ENCODE measurements around the gene PODXL2. TPM values are rescaled to one million over a fixed set of nuclear protein-coding genes. Genes with fewer than 3 reads are reported as not detected.
A peak's percentile ranks its signal among the peaks of the same experiment; 100 is the strongest.
"Not testable (repeated sequence)": the region's sequence is repeated elsewhere in the genome, so short reads cannot be mapped to it uniquely, and the experiment has no call there.

The PODXL2 gene
- total RNA-seq, 2 donors from 2014 or later: 0.43 to 1.8 TPM

DNA sequence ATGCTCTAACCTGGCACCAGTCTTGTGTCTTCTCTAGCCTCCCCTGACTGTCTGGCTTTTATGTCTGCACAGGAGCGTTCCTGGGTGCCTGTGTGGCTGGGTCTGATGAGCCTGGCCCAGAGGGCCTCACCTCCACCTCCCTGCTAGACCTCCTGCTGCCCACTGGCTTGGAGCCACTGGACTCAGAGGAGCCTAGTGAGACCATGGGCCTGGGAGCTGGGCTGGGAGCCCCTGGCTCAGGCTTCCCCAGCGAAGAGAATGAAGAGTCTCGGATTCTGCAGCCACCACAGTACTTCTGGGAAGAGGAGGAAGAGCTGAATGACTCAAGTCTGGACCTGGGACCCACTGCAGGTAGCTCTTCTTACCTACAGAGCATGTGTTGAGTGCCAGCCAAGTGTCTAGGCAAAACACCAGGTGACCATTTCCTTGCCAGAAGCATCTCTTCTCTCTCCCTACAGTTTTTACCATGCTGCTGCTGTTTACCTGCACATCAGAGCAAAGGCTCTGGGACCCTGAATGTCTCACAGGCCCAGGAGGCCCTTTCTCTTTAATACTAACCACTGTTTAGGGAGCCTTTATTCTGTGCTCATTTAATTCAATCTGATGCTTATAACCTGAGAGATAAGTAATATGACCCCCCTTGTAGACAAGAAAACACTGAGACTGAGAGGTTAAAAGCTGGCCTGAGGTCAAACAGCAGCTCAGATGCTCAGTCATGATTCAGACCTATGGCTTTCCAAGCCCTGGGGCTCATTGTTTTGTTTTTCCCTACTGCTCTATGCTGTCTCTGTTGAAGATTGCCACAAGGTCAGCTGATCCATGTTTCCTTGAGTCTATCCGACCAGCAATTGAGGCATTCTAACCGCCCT, 10.4 kb downstream of the PODXL2 start:
- Mint-ChIP-seq H3K9me3 (no peaks in the 10 kb centered on the region), H3K36me3 (no peaks in the 10 kb centered on the region), H3K27ac (peak overlapping the region in 1 of 2 donors; percentile 56)
- DNase-seq (ENCODE audit: low spot score in 2 of 2) (peak in 1 of 2 donors; percentile 44), ATAC-seq (no peak)

DNA sequence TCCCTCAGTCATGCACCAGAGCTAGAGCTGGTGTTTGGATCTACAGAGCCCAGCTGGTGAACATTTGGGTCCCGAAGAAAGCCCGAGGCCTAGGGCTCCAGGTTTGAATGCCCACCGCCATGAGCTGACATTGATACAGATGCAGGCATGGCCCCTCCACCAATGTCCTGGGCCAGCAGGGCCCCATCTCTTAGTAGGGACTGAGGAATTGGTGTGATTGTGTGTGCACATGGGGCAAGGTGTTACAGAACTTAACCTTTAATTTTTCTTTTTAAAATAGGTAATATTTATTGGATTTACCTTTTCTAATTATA, 11.0 kb downstream of the PODXL2 start:
- no peaks in the 10 kb centered on the region for H3K9me3 Mint-ChIP-seq
- H3K36me3 Mint-ChIP-seq: no peaks in the 10 kb centered on the region
- no peak for ATAC-seq
- no peak overlapping the region for H3K27ac Mint-ChIP-seq
- peak in 1 of 2 donors; percentile 7 for DNase-seq (ENCODE audit: low spot score in 2 of 2)

DNA sequence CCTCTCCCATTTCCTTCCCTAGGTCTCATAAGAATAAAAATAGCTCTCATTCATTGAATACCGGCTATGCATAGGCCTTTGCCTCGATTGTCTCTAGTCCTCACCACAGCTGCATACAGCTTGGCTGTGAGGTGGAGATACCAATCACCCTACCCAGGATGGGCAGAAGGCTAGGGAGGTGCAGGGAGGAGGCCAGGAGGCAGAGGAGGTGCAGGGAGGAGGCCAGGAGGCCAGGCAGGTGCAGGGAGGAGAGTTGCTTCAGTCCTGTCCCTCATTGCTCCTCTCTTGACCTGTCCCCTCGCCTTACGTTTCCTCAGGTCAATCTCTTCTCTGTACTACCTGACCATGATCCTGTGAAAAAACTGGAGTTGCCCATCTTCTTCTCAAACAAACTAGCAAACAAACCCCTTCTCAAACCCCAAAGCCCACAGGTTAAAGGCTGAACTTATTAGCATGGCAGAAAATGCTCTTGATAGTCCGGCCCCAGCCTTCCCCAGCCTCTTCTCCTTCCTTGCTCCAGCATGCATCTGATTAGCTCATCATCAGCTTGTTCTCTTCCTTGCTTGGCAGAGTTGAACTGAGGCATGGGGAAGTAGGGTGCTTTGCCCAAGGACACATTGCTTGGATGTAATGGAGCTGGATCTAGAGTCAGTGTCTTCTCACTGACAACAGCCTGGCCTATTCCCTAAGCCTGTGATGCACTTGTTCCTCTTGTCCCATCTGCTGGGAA, 15.8 kb downstream of the PODXL2 start:
- Mint-ChIP-seq H3K27ac (no peak overlapping the region), H3K36me3 (no peaks in the 10 kb centered on the region), H3K9me3 (no peaks in the 10 kb centered on the region)
- no peak for DNase-seq (ENCODE audit: low spot score in 2 of 2)
- ATAC-seq: no peak

DNA sequence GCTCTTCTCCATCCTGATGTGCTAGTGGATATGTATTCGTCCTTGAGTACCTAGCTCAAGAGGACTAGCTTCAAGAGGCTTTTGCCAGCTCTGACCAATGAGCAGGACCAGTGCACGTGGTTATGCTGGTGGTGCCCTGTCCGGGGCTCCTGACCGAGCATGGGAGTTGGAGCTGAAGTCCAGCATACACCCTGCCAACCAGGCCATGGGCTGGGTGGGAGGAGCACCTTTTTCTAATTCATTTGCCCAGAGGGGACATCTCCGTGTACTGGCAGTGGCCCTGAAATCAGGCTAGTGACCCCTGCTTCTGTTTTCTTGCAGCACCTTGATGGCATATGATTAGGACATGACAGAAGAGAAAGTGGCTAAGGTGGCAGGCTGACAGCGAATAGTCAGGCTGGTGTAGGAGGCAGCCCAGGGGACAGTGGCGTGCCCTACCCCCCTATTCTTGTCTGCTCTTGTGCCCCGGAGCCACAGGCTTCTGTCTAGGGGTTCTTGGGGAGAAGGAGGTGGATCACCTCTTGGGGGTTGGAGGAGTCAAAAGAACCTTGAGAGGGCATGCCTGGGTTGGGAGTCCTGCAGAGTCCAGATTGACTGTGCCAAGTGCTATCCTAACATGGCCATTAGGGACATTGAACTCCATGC, 16.5 kb downstream of the PODXL2 start:
- Mint-ChIP-seq H3K36me3 (no peaks in the 10 kb centered on the region), H3K27ac (no peak overlapping the region), H3K9me3 (no peaks in the 10 kb centered on the region)
- DNase-seq (ENCODE audit: low spot score in 2 of 2) (no peak), ATAC-seq (no peak)

DNA sequence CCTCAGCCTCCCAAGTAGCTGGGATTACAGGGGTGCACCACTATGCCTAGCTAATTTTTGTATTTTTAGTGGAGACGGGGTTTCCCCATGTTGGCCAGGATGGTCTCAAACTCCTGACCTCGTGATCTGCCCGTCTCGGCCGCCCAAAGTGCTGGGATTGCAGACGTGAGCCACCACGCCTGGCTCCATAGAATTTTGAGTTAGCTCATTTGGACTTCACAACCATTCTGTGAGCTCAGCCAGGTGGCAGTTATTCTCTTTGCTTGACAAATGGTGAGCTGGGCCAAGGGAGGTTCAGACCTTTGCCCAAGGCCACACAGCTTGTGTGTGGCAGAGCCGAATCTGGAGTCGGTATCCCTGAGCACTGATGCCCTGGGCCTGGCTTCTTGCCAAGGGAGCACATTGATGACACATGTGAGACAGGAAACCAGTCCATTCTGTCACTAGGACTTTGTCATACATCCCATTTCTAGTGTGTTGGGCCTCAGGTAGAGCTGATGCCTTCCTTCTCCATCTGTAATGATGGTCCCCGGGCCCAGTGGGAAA, 17.6 kb downstream of the PODXL2 start:
- Mint-ChIP-seq H3K27ac (no peak overlapping the region), H3K9me3 (no peaks in the 10 kb centered on the region), H3K36me3 (no peaks in the 10 kb centered on the region)
- DNase-seq (ENCODE audit: low spot score in 2 of 2): no peak
- no peak for ATAC-seq

DNA sequence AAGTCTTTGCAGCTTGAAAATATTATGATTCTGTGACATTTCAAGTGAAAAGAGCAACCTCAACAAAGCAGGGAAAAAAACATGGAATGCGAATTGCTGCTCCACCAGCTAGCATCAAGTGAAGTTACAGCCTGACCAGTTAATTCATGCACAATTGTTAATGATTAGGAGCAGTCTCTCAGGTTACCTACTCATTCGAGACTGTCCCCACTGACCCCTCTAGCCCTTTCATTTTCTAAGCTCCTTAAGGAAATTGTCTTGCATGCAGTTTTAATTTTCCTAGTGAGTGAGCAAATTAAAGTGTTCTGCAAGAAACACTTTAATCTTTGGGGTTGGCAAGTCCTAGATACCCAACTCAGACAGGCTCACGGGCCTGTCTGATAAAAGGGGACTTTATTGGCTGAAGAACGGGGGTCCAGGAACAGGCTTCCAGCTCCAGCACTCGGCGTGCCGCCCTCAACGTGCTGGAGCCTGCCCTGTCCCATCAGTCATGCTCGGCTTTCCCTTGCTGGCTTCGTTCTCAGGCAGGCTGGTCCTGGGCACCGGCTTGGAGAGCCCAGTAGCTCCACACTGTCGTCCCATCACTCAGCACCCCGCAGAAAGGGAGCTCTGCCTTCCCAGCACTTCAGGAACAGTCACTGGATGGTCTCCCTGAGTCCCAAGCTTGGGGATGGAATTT, 18.3 kb downstream of the PODXL2 start:
- H3K27ac Mint-ChIP-seq: no peak overlapping the region
- DNase-seq (ENCODE audit: low spot score in 2 of 2) (no peak), ATAC-seq (no peak)
- no peaks in the 10 kb centered on the region for H3K9me3 Mint-ChIP-seq
- no peaks in the 10 kb centered on the region for H3K36me3 Mint-ChIP-seq

DNA sequence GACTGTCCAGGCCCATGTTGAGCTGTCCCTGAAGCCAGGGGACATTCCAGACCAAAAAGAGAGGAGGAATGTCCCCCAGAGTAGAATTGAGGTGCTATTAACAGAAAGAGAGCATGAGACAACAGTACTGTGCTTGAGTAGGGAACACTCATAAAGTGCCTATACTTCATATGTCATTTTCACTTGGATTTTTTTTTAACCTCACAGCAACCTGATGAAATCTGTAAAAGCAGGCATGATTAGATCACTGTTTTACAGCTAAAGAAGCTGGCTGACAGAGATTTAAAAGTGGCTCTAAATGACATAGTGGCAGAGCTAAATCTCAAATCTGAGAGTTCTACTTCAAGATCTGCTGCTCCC, 18.8 kb downstream of the PODXL2 start:
- no peak for ATAC-seq
- no peaks in the 10 kb centered on the region for H3K36me3 Mint-ChIP-seq
- H3K9me3 Mint-ChIP-seq: no peaks in the 10 kb centered on the region
- no peak for DNase-seq (ENCODE audit: low spot score in 2 of 2)
- H3K27ac Mint-ChIP-seq: no peak overlapping the region

DNA sequence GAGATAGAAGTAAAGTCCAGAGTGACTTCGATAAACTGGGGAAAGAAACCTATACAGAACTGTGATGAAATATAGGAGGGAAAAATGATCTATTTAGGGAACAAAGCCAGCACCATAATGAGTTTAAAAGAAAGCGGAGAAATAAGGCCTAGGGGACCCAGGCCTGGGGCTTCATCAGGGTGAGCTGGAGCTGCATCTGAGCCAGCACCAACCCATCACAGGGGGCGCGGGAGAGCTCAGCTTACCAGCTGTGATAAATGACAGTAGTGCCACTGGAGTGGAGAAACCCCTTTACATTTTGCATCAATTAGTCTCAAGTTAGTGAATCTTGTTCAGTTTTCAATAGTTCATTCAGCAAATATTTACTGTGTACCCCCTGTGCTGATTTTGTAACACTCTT, 21.3 kb downstream of the PODXL2 start:
- H3K36me3 Mint-ChIP-seq: no peaks in the 10 kb centered on the region
- DNase-seq (ENCODE audit: low spot score in 2 of 2) (no peak), ATAC-seq (no peak)
- no peaks in the 10 kb centered on the region for H3K9me3 Mint-ChIP-seq
- no peak overlapping the region for H3K27ac Mint-ChIP-seq

DNA sequence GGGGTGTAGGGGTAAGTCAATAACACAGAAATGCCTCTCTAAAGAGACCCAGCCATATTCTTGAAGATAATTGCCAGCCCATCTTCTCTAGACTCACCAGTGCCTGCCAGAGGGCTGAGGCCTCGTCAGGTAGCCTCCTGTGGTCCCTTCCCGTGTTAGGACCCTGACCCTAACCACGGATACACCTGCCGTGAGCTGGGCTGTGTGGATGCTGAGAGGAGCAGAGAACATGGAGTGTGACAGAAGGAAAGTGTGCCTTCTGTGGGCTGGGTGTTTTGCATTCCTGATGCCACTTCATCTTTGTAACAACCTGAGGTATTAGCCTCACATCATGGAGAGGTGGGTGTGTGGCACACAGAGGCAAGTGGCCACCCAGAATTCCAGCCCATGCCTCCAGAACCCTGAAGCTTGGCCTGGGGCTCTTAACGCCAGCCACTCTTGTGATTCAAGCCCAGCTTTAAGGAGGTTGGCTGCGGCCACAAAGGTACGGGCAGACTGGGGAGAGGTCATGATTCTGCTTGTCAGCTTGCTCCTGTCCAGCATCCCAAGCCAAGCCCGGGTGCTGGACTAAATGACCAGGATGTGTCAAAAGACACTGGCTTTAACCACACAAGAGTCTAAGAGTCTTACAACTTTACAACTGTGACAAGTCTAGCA, 22.7 kb downstream of the PODXL2 start:
- DNase-seq (ENCODE audit: low spot score in 2 of 2) (no peak), ATAC-seq (peak in 1 of 2 donors; percentile 11)
- Mint-ChIP-seq H3K9me3 (no peaks in the 10 kb centered on the region), H3K27ac (peak overlapping the region in 1 of 2 donors; percentile 82), H3K36me3 (no peaks in the 10 kb centered on the region)

DNA sequence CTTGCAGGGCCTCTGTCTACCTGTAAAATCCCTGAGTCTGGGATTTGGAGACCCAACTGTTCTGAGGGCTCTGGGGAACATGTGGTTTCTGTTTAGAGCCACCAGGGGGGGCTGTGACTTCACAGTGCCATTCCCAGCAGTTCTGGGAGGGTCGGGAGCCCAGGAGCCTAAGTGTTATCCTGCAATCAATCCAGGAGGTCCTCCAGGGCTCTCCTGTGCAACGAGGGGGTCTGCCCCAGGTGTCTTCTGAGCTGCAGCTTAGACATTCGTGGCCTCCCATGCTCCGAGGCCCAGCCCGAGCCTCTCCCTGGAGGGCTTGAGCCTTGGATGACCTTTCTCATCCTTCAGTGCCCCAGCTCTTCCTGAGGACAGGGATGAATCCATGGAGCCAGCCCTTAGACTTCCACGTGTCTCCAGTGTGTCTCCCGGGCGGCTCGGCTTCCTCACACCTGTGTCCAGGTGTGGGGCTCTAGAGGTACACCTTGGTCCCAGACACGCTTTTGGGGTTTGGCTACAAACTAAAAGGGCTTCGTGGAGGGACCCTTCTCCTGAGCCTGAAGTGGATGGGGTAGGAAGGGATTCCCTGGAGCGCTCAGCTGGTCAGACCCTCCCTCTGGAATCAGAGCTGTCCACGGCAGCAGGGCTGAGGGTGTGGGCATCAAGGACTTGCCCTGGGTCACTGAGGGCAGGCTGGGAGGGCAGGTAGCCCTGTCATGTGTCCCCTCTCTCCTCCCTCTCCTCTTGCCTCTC, 23.4 kb downstream of the PODXL2 start:
- Mint-ChIP-seq H3K9me3 (no peaks in the 10 kb centered on the region), H3K36me3 (no peaks in the 10 kb centered on the region), H3K27ac (no peak overlapping the region)
- ATAC-seq: peak; percentile 62 to 67
- DNase-seq (ENCODE audit: low spot score in 2 of 2): peak in 1 of 2 donors; percentile 33

DNA sequence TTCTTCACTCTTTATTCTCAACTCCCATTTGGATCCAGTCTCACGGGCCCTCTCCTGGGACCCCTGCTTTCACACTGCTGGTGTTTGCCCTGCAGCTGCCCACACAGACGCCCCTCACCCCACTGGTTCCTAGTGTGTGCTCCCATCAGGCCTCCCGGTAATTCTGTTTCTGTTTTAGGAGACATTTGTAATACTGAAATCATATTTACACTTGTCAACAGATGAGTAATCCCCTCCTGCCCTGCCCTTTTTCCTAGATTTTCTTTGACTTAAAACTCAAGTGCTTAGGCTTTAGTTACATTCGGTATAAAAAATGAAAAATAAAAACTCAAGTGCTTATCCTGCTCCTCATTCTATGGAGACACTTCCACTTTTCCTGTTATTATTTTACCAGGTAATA, 25.4 kb downstream of the PODXL2 start:
- Mint-ChIP-seq H3K9me3 (no peaks in the 10 kb centered on the region), H3K27ac (no peak overlapping the region), H3K36me3 (no peaks in the 10 kb centered on the region)
- DNase-seq (ENCODE audit: low spot score in 2 of 2) (no peak), ATAC-seq (no peak)

DNA sequence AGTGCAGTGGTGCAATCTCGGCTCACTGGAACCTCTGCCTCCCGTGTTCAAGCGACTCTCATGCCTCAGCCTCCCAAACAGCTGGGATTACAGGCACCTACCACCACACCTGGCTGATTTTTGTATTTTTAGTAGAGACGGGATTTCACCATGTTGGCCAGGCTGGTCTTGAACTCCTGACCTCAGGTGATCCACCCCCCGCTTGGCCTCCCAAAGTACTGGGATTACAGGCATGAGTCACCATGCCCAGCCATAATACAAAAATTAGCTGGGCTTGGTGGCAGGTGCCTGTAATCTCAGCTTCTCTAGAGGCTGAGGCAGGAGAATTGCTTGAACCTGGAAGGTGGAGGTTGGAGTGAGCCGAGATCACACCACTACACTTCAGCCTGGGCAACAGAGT, 26.0 kb downstream of the PODXL2 start:
- H3K27ac Mint-ChIP-seq; ATAC-seq; H3K9me3 Mint-ChIP-seq; H3K36me3 Mint-ChIP-seq; DNase-seq (ENCODE audit: low spot score in 2 of 2): not testable (repeated sequence)

DNA sequence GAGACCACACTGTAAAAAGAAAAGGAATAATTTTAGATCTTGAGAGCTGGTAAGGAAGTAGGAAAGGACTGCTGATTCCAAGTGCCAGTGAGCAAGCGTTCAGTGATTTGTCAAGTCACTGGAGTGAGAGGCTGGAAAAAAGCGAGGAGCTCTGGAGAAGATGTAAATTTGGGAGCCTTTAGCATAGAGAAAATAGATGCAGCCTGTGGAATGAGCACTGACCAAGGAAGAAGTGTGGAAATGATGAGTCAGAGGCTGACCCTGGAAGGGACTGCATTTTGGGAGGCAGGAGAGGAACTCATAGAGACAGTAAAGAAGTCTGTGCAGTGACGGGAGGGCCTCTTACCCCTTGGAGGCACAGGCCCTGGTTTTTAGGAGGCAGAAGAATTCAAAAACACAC, 26.7 kb downstream of the PODXL2 start:
- Mint-ChIP-seq H3K36me3 (no peaks in the 10 kb centered on the region), H3K9me3 (no peaks in the 10 kb centered on the region), H3K27ac (no peak overlapping the region)
- no peak for ATAC-seq
- no peak for DNase-seq (ENCODE audit: low spot score in 2 of 2)

DNA sequence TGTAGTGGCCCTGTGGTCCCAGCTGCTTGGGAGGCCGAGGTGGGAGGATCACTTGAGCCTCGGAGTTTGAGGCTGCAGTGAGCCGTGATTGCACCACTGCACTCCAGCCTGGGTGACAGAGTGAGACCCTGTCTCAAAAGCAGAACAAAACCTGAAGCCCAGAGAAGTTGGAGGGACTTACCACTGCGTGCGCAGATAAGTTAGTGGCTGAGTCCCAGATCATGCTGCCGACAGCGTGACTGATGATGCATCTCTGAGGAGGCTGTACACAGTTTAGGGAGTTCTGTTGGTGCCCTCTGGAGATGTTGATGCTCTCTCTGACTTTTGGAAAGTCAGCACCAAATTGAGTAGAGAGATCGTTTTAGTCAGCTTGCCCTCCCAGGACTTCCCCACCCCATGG, 27.9 kb downstream of the PODXL2 start:
- ATAC-seq: no peak
- Mint-ChIP-seq H3K36me3 (no peaks in the 10 kb centered on the region), H3K27ac (no peak overlapping the region), H3K9me3 (no peaks in the 10 kb centered on the region)
- DNase-seq (ENCODE audit: low spot score in 2 of 2): no peak

DNA sequence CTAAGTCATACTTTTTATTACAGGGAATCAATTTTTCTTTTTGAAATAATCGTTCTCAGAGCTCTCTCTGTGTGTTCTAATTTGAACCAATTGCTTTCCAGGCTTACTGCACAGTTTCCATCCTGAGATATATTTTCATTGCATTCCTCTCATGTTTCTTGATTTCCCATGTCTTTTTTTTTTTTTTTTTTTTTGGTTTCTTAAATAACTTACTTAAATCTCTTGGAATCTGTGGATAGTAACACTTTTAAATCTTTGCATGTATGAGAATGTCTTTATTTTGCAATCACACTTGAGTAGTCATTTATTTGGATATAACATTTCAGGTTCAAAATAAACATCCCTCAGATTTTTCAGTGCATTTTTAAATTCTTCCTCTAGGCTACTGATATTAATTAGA, 29.2 kb downstream of the PODXL2 start:
- Mint-ChIP-seq H3K36me3 (no peaks in the 10 kb centered on the region), H3K9me3 (no peaks in the 10 kb centered on the region), H3K27ac (no peak overlapping the region)
- DNase-seq (ENCODE audit: low spot score in 2 of 2) (no peak), ATAC-seq (no peak)

Data from activated naive CD4-positive, alpha-beta T cell treated with anti-CD3 and anti-CD28 coated beads, Interleukin-2, amount 50 U/mL, for 72 hours (primary cell).